HepG2 (cell line): ENCODE results near the gene CHRM5.

Experiments
- ATF1 ChIP-seq: IDR thresholded peaks from 2 replicates; pipeline ENCODE4 v1.6.1; 2016; ENCODE audit warnings: mild to moderate bottlenecking, control low read depth
- ATF3 ChIP-seq: sonication (generic); formaldehyde crosslinking; IDR thresholded peaks from 2 replicates; pipeline ENCODE4 v1.4.0; 2020; ENCODE audit warnings: missing genetic modification reagents
- CREB1 ChIP-seq, 2 experiments: fragments of 450-650 bp in 1 of 2; IDR thresholded peaks; 2 replicates each; pipeline ENCODE4 v1.6.1; 2016 to 2017; ENCODE audit warnings: control low read depth in 1 of 2, mild to moderate bottlenecking in 1 of 2, missing compliant biosample characterization in 1 of 2, missing genetic modification characterization in 1 of 2
- EZH2 ChIP-seq: conservative IDR thresholded peaks from 2 replicates; pipeline ENCODE4 v1.6.1; 2012; ENCODE audit warnings: mild to moderate bottlenecking, low read depth, low read length, moderate library complexity
- FOXM1 ChIP-seq: sonication (generic); formaldehyde crosslinking; IDR thresholded peaks from 2 replicates; pipeline ENCODE4 v1.5.0; 2020; ENCODE audit warnings: missing genetic modification reagents
- IKZF1 ChIP-seq: fragments of 450-650 bp; IDR thresholded peaks from 2 replicates; pipeline ENCODE4 v1.7.1; 2016
- POLR2A ChIP-seq, 2 experiments: IDR thresholded peaks; 2 replicates each; pipeline ENCODE4 v1.6.1; 2011; ENCODE audit warnings: low read depth in 2 of 2, low read length in 2 of 2, mild to moderate bottlenecking in 1 of 2, moderate library complexity in 1 of 2; ENCODE audit not compliant: insufficient read depth in 1 of 2
- SMC3 ChIP-seq: IDR thresholded peaks from 2 replicates; pipeline ENCODE4 v1.6.1; 2011; ENCODE audit warnings: low read length, improper control_type of control experiment
- SP1 ChIP-seq, 2 experiments: fragments of 450-650 bp in 1 of 2; sonication (generic) in 1 of 2; formaldehyde crosslinking in 1 of 2; IDR thresholded peaks; 2 replicates each; pipeline versions ENCODE4 v1.4.0 to v1.6.1; 2016 to 2020; ENCODE audit warnings: missing genetic modification reagents in 1 of 2
- TBP ChIP-seq: sonication (generic); formaldehyde crosslinking; IDR thresholded peaks from 2 replicates; pipeline ENCODE4 v1.5.0; 2020; ENCODE audit warnings: missing genetic modification reagents
- TF ChIP-seq, protein P1 (sequence below), 2 experiments: IDR thresholded peaks; 2 replicates each; pipeline ENCODE4 v1.6.1; 2011 to 2012; ENCODE audit warnings: low read length in 2 of 2, borderline replicate concordance in 1 of 2, low read depth in 1 of 2, mild to moderate bottlenecking in 1 of 2, moderate library complexity in 1 of 2
- TF ChIP-seq, protein P2 (sequence below), 2 experiments: sonication (generic) in 1 of 2; formaldehyde crosslinking in 1 of 2; IDR thresholded peaks; 2 replicates each; pipeline versions ENCODE4 v1.5.1 to v1.6.1; 2011 to 2020; ENCODE audit warnings: borderline replicate concordance in 1 of 2, low read depth in 1 of 2, low read length in 1 of 2, mild to moderate bottlenecking in 1 of 2, missing genetic modification reagents in 1 of 2, moderate library complexity in 1 of 2
- TF ChIP-seq, protein P3 (sequence below): sonication (generic); formaldehyde crosslinking; IDR thresholded peaks from 2 replicates; pipeline ENCODE4 v1.5.1; 2020; ENCODE audit warnings: mild to moderate bottlenecking, missing genetic modification reagents, moderate library complexity

- TF ChIP-seq ATF3 (no peak), SP1 (IDR thresholded peaks at IDR 0.05) (no peak), SP1 (CRISPR knock-in tag; IDR thresholded peaks at IDR 0.05) (no peak), SMC3 (no peak), EZH2 (no peak), TBP (CRISPR knock-in tag) (no peak), FOXM1 (no peak), ATF1 (no peak), IKZF1 (no peak), POLR2A (IDR thresholded peaks at IDR 0.05; ENCODE audit: insufficient read depth in 1 of 2, low read depth in 2 of 2, low read length in 2 of 2) (no peak), CREB1 (IDR thresholded peaks at IDR 0.05) (no peak), CREB1 (CRISPR knock-in tag; IDR thresholded peaks at IDR 0.05) (no peak)
- TF ChIP-seq, protein P1, sequence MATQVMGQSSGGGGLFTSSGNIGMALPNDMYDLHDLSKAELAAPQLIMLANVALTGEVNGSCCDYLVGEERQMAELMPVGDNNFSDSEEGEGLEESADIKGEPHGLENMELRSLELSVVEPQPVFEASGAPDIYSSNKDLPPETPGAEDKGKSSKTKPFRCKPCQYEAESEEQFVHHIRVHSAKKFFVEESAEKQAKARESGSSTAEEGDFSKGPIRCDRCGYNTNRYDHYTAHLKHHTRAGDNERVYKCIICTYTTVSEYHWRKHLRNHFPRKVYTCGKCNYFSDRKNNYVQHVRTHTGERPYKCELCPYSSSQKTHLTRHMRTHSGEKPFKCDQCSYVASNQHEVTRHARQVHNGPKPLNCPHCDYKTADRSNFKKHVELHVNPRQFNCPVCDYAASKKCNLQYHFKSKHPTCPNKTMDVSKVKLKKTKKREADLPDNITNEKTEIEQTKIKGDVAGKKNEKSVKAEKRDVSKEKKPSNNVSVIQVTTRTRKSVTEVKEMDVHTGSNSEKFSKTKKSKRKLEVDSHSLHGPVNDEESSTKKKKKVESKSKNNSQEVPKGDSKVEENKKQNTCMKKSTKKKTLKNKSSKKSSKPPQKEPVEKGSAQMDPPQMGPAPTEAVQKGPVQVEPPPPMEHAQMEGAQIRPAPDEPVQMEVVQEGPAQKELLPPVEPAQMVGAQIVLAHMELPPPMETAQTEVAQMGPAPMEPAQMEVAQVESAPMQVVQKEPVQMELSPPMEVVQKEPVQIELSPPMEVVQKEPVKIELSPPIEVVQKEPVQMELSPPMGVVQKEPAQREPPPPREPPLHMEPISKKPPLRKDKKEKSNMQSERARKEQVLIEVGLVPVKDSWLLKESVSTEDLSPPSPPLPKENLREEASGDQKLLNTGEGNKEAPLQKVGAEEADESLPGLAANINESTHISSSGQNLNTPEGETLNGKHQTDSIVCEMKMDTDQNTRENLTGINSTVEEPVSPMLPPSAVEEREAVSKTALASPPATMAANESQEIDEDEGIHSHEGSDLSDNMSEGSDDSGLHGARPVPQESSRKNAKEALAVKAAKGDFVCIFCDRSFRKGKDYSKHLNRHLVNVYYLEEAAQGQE (IDR thresholded peaks at IDR 0.05; ENCODE audit: borderline replicate concordance in 1 of 2, low read depth in 1 of 2, low read length in 2 of 2), result no peak
- TF ChIP-seq, protein P2, sequence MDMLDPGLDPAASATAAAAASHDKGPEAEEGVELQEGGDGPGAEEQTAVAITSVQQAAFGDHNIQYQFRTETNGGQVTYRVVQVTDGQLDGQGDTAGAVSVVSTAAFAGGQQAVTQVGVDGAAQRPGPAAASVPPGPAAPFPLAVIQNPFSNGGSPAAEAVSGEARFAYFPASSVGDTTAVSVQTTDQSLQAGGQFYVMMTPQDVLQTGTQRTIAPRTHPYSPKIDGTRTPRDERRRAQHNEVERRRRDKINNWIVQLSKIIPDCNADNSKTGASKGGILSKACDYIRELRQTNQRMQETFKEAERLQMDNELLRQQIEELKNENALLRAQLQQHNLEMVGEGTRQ (IDR thresholded peaks at IDR 0.05; ENCODE audit: low read depth, low read length), result no peak
- TF ChIP-seq, protein P2 (CRISPR knock-in tag; IDR thresholded peaks at IDR 0.05; ENCODE audit: borderline replicate concordance), result no peak
- TF ChIP-seq, protein P3, sequence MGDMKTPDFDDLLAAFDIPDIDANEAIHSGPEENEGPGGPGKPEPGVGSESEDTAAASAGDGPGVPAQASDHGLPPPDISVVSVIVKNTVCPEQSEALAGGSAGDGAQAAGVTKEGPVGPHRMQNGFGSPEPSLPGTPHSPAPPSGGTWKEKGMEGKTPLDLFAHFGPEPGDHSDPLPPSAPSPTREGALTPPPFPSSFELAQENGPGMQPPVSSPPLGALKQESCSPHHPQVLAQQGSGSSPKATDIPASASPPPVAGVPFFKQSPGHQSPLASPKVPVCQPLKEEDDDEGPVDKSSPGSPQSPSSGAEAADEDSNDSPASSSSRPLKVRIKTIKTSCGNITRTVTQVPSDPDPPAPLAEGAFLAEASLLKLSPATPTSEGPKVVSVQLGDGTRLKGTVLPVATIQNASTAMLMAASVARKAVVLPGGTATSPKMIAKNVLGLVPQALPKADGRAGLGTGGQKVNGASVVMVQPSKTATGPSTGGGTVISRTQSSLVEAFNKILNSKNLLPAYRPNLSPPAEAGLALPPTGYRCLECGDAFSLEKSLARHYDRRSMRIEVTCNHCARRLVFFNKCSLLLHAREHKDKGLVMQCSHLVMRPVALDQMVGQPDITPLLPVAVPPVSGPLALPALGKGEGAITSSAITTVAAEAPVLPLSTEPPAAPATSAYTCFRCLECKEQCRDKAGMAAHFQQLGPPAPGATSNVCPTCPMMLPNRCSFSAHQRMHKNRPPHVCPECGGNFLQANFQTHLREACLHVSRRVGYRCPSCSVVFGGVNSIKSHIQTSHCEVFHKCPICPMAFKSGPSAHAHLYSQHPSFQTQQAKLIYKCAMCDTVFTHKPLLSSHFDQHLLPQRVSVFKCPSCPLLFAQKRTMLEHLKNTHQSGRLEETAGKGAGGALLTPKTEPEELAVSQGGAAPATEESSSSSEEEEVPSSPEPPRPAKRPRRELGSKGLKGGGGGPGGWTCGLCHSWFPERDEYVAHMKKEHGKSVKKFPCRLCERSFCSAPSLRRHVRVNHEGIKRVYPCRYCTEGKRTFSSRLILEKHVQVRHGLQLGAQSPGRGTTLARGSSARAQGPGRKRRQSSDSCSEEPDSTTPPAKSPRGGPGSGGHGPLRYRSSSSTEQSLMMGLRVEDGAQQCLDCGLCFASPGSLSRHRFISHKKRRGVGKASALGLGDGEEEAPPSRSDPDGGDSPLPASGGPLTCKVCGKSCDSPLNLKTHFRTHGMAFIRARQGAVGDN (CRISPR knock-in tag), result no peak
These were observed 43.2 kb downstream of the CHRM5 start for GRCh38 chr15:34011481-34011880.
